IPS-NIHi11 (cell line): Measurements from ENCODE around the gene MAL.
"Not testable (repeated sequence)": the region's sequence is repeated elsewhere in the genome, so short reads cannot be mapped to it uniquely, and the experiment has no call there.

Experiments
- DNase-seq: peaks from one replicate; pipeline ENCODE4 v3.0.0; 2012; ENCODE audit warnings: mixed read lengths, low spot score

The MAL gene

GRCh38 chr2:95034221-95034620 lies 8.7 kb downstream of the MAL start:
- DNase-seq = no peak

- no peak for DNase-seq
Observed at GRCh38 chr2:95034818-95035217, 9.3 kb downstream of the MAL start.

DNA sequence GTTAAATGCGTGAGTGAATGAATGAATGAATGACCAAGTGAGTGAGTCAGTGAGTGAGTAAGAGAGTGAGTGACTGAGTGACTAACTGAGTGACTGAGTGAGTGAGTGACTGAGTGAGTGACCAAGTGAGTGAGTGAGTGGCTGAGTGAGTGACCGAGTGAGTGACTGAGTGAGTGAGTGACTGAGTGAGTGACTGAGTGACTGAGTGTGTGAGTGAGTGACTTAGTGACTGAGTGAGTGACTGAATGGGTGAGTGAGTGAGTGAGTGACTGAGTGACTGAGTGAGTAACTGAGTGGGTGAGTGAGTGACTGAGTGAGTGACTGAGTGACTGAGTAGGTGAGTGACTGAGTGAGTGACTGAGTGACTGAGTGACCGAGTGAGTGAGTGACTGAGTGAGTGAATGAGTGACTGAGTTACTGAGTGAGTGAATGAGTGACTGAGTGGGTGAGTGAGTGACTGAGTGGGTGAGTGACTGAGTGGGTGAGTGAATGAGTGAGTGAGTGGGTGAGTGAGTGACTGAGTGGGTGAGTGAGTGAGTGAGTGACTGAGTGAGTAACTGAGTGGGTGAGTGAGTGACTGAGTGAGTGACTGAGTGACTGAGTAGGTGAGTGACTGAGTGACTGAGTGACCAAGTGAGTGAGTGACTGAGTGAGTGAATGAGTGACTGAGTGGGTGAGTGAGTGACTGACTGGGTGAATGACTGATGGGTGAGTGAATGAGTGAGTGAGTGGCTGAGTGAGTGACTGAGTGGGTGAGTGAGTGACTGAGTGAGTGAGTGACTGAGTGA lies 11.3 kb downstream of the MAL start:
- no peak for DNase-seq

- DNase-seq = no peak
Observed at GRCh38 chr2:95037384-95037839, 11.9 kb downstream of the MAL start.

GRCh38 chr2:95037841-95038585 lies 12.5 kb downstream of the MAL start:
- not testable (repeated sequence) for DNase-seq

DNA sequence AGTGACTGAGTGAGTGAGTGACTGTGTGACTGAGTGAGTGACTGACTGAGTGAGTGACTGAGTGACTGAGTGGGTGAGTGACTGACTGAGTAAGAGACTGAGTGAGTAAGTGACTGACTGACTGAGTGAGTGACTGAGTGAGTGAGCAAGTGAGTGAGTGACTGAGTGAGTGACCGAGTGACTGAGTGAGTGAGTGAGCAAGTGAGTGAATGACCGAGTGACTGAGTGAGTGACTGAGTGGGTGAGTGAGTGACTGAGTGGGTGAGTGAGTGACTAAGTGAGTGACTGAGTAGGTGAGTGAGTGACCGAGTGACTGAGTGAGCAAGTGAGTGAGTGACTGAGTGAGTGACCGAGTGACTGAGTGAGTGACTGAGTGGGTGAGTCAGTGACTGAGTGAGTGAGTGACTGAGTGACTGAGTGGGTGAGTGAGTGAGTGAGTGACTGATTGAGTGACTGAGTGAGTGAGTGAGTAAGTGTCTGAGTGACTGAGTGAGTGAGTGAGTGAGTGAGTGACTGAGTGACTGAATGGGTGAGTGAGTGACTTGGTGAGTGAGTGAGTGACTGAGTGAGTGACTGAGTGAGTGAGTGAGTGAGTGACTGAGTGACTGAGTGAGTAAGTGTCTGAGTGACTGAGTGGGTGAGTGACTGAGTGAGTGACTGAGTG lies 13.3 kb downstream of the MAL start:
- no peak for DNase-seq

DNA sequence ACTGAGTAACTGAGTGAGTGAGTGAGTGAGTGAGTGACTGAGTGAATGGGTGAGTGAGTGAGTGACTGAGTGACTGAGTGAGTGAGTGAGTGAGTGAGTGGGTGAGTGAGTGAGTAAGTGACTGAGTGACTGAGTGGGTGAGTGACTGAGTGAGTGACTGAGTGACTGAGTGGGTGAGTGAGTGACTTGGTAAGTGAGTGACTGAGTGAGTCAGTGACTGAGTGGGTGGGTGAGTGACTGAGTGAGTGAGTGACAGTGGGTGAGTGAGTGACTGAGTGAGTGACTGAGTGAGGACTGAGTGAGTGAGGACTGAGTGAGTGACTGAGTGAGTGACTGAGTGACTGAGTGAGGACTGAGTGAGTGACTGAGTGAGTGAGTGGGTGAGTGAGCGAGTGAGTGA lies 13.9 kb downstream of the MAL start:
- no peak for DNase-seq

DNA sequence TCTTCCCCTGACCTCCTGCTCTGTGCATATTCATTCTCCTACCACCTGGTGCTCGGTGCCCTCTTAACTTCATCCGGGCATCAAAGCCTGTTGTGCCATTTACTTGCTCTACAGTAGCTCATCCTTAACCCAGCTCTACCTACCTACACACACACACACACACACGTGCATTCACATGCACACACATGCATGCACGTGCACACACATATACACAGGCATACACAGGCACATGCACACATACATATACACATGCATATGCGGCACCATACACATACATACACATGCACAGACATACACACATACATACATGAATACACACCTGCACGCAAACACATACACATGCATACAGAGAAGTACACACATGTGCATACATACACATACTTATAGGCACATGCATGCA lies 14.5 kb downstream of the MAL start:
- no peak for DNase-seq

DNA sequence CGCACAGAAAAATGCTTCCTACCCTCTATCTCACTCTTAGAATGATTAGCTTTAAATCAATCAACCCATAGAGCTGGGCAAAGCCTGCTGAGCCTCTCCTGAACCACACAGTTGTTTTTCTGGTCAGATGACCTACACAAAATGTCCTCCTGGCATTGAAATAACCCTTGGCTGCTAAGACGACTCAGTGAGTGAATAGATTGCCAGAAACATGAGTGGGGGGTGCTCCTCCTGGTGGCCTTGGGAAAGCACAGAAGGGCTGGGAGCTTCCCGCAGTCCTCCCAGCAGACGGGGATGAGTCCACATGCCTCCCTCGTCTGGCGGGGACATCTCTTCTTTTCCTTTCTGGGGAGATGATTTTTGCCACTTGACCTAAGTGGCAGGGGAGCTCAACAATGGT lies 14.9 kb downstream of the MAL start:
- DNase-seq = no peak

DNA sequence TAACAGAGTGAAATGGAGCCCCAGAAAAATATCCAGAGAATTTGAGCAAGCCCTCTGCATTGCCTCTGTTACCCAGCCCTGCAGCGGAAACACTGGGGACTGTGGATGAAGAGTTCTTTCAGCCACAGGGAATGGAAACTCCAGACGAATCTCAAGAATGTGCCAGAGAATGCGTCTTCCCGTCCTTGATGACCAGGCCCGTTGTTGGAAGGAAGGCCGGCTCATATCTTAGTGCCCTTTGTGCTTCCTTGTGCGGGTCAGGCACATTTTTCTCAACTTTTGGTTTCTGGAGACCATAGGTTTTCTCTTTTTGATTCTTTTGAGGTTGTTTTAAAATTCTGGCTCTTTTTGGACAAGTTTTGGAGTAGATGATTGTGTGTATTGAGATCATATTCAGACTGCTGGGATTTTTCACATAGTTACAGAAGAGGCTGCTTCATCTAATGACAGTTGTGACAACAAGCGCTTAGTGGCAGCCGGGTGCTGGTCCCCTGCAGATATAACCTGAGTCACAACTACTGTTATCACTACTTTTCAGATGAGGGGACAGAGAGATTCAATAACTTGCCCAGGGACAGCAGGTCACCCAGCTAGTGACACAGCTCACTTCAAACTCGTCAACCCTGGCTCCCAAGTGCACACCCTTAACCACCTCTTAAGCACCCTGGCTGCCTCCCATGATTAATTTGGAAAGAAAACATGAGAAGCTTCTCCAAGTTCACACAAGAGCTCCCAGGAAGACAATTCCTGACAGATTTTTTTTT lies 15.7 kb downstream of the MAL start:
- no peak for DNase-seq

DNA sequence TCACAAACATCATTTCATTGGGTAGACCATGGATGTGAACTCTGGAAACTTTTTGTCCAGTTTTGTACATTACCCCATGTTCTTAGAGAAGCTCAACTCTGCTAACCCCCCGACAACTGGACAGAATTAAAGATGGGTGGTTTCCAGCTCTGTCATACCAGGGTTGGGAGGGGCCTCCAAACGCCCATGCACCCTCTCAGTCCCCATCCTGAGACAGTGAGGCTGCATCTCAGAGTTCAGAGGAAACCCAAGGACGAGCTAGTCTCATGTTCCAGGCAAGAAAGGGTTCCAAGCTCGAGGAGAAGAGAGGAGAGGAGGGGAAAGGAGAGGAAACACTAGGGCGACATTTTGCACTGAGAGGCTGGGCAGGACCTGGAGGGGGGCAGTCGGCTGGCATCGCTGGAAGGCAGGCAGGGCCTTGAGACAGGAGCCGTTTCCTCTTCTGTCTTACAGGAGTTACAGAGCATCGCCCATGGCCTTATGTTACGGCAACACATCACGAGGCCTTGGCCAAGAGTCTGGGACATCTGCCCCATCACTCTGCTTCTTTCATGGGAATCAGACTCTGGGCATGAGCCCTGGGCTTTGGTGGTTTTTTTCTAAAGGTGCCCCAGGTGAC lies 16.4 kb downstream of the MAL start:
- no peak for DNase-seq

- DNase-seq = no peak
Observed at GRCh38 chr2:95042472-95043271, 17.2 kb downstream of the MAL start.

DNA sequence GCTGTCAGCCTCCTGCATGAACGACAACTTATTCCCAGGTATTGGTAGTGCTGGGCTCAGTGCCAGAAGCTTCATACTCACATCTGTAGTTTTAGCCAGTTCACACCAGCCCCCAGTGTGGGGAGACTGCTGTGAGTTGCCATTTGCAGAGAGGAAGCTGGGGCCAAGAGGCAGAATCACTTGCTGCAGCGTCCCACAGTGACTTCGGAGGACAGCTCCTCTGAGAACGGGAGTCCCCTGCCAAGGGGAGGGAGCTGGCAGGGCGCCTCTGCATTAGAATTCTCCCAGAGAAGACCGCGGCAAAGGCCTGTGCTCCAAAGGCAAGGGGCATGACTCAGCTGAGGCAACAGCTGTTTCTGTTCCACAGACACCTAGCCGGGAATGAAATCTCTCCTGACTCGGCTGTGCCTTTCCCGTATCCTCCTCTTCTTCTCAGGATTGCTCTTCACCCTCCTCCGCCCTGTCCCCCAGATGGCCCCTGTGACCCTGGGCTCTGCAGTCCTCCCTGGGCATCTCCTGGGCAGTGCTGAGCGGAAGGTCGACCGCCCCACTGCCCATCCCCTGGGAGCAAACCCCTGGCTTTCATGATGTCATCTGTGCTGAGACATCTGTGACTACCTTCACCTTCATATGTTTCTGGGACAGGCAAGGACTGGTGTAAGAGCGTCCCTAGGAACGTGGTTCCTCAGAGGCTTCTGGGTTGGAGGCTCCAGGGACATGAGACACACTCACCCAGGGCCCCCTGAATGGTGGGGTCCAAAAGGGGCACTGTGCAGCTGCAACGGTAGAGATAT lies 18.0 kb downstream of the MAL start:
- peak; percentile 68 for DNase-seq

GRCh38 chr2:95044601-95045000 lies 19.1 kb downstream of the MAL start:
- no peak for DNase-seq

GRCh38 chr2:95046371-95047112 lies 21.0 kb downstream of the MAL start:
- no peak for DNase-seq

GRCh38 chr2:95047629-95048510 lies 22.4 kb downstream of the MAL start:
- no peak for DNase-seq

DNA sequence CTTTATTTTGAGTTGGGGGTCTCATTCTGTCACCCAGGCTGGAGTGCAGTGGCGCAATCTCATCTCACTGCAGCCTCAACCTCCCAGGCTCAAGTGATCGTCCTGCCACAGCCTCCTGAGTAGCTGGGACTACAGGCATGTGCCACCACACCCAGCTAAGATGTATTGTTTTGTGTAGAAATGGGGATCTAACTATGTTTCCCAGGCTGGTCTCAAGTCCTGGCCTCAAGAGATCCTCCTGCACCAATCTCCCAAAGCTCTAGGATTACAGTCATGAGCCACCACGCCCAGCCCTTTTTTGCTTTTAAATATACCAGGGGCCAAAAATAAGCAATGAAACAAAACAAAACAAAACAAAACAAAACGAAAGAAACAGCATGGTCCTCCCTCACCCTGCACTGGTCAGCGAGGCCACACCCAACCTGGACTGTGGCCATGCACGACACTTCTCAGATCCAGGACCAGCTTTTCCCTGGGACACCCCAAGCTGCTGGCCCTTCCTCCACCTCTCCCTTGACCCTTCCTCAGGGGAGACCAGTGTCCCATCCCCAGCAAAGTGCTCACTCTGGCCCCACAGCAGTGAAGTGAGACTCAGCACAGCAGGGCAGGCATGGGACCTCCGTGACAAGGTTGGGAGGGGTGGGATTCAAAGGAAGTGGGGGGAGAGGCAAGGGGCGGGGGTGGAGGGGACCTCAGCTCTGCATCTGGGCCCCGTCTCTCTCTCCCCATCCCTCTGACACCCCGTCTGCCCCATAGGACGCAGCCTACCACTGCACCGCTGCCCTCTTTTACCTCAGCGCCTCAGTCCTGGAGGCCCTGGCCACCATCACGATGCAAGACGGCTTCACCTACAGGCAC lies 23.5 kb downstream of the MAL start:
- DNase-seq = no peak

DNA sequence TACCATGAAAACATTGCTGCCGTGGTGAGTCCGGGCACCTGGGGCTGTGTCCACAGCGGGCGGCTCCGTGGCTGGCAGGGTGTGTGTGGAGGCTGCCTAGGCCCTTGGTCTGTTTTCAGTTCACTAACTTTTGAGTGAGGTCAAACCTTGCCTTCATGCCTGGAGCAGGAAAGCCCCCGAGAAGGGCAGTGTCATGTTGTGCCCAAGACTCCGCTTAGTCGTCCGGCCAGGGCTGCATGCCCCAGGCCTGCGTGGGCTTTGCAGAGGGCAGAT lies 24.1 kb downstream of the MAL start:
- no peak for DNase-seq
